H54 (cell line): ENCODE results near the gene HDAC2.

Experiments
- DNase-seq: peaks from one replicate; pipeline ENCODE4 v3.0.0; 2011; ENCODE audit warnings: low spot score, mixed read lengths; ENCODE audit not compliant: insufficient read length
- FAIRE-seq: peaks from 3 replicates; lab custom pipeline; 2011; peaks lifted over from hg19 to GRCh38; lab: Jason Lieb, UNC
- POLR2A ChIP-seq: IDR thresholded peaks from 2 replicates; pipeline ENCODE4 v1.6.1; 2011; ENCODE audit warnings: low read depth, mild to moderate bottlenecking, low read length

The HDAC2 gene

GRCh38 chr6:113884011-113884410 lies 86.9 kb downstream of the HDAC2 start:
- FAIRE-seq (no peak), DNase-seq (no peak)
- TF ChIP-seq POLR2A: no peak
